GM19099 (cell line): ENCODE measurements around the gene TTLL10.

Experiments used
- POLR2A ChIP-seq: IDR thresholded peaks from 3 replicates; pipeline ENCODE4 v1.6.1; 2011; ENCODE audit warnings: low read depth; ENCODE audit not compliant: insufficient read length; ENCODE audit errors: extremely low read depth

TTLL10 gene

DNA sequence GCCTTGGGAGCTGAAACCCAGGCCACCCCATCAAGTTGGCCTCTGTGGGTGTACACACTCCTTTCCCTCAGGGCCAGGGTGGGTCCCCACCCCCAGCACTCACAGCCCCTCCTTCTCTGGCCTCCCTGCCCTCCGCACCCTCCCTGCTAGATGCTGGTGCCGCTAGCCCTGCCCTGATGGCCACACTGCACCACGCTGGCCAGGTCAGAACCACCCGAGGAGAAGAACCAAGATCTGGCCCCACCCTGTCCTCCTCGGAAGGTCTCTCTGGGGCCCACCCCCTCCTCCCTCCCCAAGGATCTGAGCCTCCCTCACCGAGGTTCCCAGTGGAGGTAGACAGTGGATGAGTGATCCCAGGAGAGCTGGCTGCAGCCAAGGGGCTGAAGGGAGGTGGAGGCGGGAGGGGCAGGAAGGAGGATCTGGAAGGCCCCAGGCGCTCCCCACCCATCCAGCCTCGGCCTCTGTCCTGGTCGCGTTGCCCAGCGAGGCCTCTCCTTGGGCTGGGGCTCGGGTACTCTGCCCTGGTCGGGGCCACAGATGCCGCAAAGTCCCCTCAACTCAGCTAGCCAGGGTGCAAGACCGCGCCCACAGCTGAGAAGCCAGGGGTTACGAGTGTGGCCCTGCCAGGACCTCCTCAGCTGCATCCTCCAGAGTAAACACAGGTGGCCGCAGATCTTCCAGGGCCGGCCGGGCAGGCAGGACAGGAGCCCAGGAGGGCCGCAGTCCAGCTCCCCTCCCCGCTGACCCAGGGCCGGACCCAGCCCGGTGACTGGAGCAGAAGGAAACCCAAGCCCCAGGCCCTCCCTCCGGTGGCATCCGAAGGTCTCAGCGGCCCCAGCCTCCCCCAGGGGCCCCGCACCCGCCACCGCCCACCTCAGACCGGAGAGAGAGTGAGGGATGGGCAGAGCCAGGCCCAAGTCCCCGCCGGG lies 63.5 kb downstream of the TTLL10 start:
- no peak for TF ChIP-seq POLR2A

DNA sequence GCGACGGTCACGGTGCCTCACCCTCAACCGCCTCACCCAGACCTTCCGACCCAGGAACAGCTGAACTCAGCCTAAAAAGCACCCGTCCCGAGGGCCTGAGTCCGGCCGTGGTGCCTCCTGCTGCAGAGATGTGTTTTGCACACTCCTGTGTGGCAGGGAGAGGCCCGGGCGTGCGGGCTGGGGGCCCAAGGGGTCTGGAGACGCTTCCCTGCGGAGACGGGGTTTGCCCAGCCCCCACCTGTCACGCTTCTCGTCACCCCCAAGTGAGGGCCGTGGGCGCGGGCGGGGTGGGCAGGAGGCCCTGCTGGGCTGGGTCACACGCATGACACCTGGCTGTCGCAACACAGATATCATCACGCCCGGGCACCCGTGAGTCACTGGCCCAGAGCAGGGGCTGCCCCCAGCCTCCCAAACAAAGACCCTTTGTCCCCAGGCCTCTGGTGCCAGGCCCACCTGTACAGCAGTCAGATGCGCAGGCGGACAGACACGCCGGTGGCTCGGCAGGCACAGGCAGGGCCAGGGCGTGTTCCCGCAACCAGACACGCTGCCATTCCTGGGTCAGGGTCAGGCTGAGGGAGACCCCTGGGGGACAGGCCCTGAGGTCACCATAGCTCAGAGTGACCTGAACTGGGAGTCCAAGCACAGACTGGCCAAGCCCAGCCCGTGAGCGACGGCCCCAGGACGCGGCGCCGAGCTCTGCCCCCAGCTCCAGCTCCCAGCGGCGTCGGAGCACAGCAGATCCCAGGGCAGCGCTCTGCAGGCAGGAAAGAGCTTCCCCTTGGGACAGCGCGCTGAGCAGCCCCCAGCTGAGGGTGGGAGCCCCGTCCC lies 64.4 kb downstream of the TTLL10 start:
- TF ChIP-seq POLR2A = no peak

DNA sequence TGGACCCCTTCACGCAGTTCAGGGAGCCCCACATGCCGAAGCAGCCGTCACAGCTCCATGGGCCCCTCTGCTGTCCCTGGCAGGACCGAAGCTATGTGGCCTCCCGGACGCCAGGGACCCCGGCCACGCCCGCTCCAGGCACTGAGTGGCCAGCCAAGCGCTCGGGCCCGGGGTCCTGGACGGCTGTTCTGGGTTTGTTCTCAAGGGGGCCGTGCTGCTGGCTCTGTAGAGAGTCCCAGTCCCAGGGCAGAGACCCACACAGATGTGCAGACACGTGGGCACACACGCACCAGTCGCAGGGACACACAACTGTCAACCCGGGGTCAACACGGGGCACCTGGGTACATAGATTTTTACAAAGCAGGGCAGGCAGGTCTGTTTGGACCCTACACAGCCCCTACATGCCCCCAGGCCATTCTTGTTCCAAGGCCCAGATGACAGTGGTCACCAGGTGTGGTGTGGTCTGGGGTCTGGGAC lies 65.1 kb downstream of the TTLL10 start:
- TF ChIP-seq POLR2A = no peak

DNA sequence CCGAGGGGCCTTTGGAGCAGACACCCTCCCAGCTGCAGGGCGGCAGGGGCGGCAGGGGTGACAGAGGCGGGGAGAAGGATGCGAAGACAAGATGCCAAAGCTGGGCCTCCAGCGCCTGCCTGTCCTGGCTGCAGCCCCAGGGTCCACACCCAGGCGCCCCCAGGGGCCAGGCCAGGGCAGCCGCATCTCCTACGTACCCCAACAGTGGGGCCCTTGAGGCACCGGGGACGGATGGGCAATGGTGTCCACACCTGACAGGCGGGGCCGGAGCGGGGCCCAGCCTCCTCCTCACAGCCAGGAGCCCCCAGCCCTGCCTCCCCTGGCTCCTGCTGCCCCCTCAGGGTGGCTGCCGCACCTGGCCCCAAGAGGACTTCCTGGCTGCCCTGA lies 65.5 kb downstream of the TTLL10 start:
- no peak for TF ChIP-seq POLR2A

DNA sequence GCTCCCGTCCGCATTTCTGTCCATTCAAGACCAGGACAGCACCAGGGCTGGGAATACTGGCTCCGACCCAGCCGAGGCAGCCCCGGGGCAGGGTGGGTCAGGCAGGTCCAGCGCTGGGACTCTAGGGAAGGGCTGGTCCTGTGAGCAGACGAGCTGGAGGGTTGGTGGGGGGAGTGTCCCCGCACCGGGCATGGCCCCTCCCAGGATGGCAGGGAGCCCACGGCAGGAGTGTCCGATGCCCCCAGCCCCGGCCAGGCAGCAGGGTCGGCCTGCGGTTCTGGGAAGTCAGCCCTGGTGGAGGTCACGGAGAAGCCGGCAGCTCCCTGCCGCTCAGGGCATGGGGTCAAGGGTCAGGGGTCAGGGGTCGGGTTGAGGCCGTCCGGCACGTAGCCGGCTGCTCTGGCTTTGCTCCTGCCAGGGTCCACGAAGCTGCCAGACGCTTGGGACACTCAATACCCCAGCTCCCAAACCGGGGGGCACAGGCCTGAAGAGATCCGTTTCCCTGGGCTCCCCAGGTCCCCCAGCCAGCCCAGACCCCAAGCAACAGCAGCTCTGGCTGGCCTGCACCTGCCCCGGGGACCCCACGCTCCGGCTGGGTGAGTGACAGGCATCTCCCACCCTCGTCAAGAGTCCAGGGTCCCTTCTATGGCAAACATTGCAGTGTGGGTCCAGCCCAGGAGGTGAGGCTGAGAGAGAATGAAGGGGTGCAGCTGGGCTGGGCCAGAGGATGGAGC lies 66.1 kb downstream of the TTLL10 start:
- no peak for TF ChIP-seq POLR2A

DNA sequence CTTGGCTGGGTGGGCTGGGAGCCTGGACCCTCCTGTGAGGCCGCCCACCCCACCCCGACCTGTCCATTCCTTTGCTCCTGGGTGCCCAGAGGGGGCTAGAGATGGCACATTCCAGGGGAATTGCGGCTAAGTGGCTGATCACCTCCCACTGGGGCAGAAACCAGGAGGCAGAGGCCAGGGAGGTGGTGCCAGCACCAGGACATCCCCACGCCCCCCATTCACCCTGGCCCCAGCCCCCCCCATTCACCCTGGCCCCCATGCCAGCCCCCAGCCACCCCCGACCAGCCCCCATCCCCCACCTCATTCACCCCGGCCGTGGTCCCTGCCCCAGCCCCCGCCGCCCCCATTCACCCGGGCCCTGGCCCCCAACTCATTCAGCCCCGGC lies 66.7 kb downstream of the TTLL10 start:
- no peak for TF ChIP-seq POLR2A

DNA sequence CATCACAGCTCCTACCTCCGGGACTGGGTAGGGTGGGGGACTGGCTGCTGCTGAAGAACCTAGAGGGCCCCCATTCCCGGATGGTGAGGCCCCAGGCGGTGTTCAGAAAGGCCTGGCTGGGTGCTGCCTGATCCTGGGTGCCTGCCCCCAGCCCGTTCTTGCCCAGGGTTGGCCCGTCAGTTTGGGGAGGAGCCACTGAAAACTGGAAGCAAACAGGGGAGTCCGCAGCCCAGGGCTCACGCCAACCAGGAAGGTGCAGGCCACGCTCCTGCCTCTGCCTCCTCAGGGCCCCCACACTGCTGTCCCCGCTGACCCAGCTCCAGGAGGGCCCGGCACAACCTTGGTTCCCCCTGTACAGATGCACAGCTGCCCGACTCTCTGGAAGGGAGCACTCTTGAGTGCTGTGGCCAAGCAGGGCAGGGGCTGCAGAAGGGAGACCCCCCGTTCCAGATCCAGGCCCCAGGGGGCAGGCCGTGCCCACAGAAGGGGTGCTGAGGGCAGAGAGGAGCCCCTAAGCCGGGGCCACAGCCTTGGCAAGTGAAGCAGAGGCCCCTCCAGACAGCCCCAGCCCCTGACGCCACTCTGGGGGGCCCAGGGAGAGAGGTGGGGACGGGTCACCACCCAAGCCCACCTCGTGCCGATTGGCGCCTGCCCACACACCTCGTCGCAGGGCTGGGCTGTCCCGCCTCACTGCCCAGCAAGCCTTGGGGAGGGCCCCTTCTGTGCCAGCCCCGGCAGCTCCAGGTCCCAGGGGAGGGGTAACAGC lies 67.3 kb downstream of the TTLL10 start:
- TF ChIP-seq POLR2A = no peak

DNA sequence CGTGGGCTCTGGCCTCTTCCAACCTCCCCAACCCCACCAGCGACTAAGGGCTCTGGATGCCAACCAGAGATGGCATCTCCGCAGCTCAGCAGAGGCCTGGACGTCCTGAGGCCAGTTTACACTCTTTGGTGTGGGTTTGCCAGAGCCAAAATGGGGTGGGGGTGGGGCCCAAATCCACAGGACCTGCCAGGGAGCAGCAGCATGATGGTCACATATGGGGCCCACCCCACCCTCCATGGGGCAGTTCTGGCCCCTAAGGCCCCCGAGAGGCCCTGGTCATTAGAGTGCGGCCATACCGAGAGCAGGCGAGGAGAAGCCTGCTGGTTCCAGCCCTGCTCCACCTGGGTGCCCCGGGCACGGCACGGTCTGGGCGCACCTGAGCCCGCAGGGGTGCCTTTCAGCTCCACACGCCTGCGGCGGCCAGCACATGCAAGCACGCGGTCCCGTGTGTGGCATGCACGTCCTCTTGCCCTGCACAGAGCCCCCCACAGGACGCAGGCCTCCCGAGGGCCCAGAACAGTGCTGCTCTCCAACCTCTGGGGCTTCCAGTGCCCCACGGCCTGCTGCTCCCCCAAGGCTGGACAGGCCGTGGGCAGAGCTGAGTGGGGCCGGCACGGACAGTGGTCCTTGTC lies 68.0 kb downstream of the TTLL10 start:
- no peak for TF ChIP-seq POLR2A

DNA sequence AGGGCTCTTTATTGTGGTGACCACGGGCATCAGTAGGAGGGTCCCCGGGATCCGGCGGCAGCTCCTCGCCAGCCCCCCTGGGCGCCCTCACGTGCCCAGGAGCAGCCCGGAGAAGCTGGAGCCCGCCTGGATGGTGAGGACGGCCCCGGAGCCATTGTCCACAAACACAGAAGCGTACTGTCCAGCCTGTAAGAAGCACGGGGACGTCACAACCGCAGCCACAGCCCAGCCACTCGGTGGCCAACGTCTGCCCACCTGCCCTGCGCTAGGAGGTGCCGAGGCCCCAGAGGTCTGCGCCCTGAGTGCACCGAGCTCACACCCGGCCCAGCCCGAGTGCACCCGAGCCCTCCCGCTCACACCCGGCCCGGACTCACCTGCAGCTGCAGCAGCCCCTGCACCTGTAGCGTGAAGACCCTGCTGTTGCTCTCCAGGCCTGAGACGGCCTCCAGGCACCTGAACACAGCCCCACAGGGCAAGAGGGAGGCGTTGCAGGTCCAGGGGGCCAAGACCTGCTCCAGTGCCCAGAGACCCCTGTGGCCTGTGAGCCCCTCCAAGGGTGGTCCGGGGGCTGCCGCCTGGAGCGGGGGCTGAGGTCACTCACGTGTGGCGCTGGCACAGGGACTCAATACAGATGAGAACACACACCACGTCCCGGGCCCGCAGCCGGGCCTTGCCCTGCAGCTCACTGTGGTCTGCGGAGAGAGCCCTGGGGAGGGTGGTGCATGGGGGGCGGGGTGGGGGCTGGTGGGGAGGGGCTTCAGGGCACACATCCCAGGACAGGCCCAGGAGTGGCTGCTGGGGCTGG lies 69.0 kb downstream of the TTLL10 start:
- TF ChIP-seq POLR2A = no peak

DNA sequence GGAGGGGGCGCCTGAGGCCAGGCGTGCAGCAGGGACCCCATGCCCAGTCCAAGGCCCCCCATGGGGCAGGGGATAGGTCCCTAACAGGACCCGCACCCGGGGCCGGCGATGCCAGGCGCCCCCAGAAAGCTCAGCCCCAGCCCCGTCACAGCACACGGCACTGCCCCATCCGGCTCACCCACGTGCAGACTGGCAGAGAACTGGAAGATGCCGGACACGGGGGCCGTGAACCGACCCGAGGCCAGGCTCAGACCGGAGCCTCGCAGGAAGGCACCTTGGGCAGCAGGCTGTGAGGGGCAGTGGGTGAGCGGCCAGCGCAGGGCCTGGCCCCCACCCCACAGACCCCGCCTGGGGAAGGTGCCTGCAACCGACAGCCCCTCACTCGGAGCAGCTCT lies 69.6 kb downstream of the TTLL10 start:
- no peak for TF ChIP-seq POLR2A

DNA sequence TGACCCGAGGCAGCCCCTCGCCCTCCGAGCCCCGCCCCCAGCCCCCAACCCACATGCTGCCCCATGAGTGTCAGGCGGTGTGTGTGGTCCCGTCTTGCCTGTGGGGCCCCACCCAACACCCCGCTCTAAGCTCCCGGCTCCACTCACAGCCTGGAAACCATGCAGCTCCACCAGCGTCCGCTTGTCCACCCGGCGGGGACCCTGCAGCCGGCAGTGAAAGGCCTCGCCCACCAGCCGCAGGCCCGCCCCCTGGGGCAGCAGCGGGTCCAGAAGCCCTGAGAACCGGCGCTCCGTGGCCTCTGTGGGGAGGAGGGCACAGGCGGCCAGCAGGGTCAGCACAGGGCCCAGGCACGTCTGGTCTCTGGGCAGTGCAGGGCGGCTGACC lies 70.1 kb downstream of the TTLL10 start:
- TF ChIP-seq POLR2A = no peak

DNA sequence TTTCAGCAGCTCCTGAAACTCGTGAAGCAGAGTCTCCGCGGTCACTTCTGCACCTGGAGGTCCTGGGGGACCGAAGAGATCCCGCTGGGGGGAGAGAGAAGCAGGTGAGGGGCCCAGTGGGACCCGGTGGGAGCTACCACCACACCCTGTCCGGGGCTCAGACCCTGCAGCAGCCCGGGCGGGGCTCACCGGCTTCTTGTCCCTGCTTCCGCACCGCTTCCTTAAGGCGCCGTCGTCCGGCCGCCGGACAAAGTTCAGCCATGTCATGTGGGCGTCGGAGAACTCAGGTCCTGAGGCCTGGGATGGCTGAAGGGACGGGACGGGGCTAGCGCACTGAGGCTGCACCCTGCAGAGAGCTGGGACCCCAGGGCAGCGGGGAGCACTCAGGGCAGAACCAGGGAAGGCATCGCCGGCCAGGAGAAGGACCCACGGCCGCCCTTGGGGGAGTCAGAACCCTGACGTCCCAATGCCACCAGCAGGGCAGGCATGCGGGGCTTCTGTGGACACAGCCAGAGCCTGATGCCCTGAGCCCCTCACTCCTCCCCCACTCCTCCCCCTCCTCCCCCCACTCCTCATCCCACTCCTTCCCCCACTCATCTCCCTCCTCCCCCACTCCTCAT lies 70.6 kb downstream of the TTLL10 start:
- no peak for TF ChIP-seq POLR2A
